GM15510 (cell line): ENCODE data around the gene GALNT17.

ENCODE experiments used
- POLR2A ChIP-seq: IDR thresholded peaks from 3 replicates; pipeline ENCODE4 v1.6.1; 2011; ENCODE audit warnings: borderline replicate concordance; ENCODE audit not compliant: insufficient read length; ENCODE audit errors: extremely low read depth

GALNT17 gene

DNA sequence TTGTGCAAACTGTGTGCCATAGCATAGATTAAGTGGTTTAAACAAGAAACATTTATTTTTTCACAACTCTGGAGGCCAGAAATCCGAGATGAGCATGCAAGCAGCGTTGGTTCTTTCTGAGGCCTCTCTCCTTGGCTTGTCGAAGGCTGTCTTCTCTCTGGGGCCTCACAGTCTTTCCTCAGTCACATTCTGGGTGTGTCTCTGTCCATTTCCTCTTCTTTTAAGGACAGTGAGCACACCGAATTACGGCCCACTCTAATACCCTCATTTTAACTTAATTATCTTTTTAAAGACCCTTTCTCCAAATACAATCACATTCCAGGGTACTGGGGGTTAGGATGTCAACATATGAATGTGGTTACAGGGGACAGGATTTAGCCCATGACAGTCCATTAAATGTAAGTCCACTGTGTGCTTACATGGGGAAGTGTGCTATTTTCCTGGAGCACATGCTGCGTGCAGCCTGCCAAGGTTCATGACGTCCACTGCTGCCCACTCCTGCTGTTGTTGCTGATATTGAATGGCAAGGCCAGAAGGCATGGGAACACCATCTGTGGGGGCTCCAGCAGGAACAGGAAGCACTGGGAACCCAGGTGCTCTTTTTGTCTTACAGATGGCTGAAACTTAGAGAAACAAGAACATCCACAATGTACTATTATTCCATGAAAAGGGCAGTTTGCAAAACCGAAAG, 365.5 kb downstream of the GALNT17 start:
- no peak for TF ChIP-seq POLR2A

DNA sequence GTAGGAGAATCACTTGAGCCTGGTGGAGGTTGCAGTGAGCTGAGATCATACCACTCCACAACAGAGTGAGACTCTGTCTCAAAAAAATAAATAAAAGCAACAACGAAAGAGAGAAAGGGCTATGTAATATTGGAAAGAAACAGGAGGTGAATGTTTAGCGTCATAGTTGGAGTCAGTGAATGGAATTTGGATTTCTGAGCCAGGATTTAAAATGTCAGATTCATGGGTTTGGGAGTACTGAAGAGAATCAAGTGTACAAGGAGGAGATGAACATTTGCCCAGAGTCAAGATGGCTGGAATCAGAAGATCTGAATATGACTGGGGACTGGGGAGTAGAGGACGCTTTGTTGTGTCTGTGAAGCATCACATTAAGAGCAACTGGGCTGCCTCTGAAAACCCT, 366.4 kb downstream of the GALNT17 start:
- no peak for TF ChIP-seq POLR2A

DNA sequence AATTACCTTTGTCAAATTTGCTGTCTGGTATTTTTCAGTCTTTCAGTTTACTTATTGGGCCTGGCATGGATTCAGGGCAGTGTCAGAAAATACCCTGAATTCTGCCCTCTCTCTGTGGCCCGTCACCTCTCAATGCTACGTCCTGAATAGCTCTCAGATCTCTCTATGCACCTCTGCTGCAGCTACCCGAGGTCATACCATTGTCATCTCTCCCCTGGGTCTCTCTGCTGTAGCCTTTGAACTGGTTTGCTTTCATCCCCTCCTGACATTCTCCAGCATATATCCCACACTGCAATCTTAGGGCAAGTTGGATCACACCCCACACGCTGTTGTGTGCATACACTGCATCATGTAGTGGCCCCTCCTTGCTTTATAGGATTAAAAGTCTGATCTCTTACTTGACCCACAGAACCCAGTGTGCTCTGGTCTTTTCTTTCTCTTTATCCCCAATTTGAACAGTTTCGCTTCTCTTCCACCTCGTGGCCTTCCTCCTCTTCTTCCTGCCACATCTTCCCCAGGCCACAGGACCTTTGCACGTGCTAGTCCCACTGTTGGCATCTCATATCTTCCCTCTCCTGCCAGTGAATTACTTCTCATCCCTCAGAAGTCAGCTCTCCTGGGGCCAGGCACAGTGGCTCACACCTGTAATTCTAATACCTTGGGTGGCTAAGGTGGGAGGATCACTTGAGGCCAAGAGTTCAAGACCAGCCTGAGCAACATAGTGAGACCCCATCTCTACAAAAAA, 372.9 kb downstream of the GALNT17 start:
- no peak for TF ChIP-seq POLR2A

- TF ChIP-seq POLR2A, result no peak
Observed at GRCh38 chr7:71506822-71507221, 374.9 kb downstream of the GALNT17 start.

- TF ChIP-seq POLR2A, result no peak
Observed at GRCh38 chr7:71507680-71508602, 376.0 kb downstream of the GALNT17 start.

- no peak for TF ChIP-seq POLR2A
Observed at GRCh38 chr7:71509381-71509780, 377.4 kb downstream of the GALNT17 start.

- TF ChIP-seq POLR2A, result no peak
Observed at GRCh38 chr7:71511361-71511807, 379.4 kb downstream of the GALNT17 start.

- TF ChIP-seq POLR2A, result no peak
Observed at GRCh38 chr7:71517940-71518699, 386.2 kb downstream of the GALNT17 start.

DNA sequence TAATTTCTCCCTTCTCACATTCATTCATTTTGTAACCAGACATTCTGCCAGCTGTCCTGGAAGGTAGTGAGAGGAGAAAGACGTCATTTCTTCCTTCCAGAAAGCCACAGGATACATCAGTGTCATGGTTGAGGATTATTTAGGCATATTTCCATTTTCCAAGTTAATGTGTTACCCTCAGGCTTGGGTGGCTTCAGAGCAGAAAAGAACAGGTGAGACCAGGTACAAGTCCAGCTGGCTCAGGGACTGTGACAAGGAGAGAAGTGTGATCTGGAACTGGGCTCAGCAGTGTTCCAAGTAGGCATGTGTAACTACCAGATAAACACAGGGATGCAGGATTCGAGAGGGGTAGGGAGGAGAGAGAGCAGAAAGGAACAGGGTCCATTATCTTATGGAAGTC, 386.9 kb downstream of the GALNT17 start:
- TF ChIP-seq POLR2A, result no peak

- TF ChIP-seq POLR2A, result no peak
Observed at GRCh38 chr7:71521506-71521905, 389.6 kb downstream of the GALNT17 start.

DNA sequence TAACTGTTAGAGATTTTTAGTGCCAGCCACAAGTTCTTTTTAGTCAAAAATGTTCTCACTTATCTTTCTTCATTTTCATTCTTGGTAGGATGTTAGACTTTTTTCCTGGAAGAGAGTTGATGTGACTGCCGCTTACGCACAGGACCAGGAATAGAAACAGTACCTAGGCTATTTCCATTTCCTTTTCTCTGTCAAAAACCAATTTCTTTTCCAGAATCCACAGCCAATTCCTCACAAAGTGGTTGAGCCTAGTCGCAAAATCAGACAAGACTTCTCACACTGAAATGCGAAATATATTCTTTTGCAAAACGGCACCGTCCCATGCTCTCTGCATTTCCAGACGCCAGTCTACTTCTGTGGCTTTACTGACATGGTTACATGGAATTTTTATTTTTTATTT, 394.2 kb downstream of the GALNT17 start:
- no peak for TF ChIP-seq POLR2A

- TF ChIP-seq POLR2A, result no peak
Observed at GRCh38 chr7:71527213-71527612, 395.3 kb downstream of the GALNT17 start.

GRCh38 chr7:71535616-71536015, 403.7 kb downstream of the GALNT17 start:
- no peak for TF ChIP-seq POLR2A

GRCh38 chr7:71538210-71538609, 406.3 kb downstream of the GALNT17 start:
- no peak for TF ChIP-seq POLR2A

GRCh38 chr7:71539615-71540014, 407.7 kb downstream of the GALNT17 start:
- no peak for TF ChIP-seq POLR2A

- no peak for TF ChIP-seq POLR2A
Observed at GRCh38 chr7:71541707-71542353, 409.9 kb downstream of the GALNT17 start.
